Measurements from ENCODE around the gene TTC17.
"Not testable (repeated sequence)": the region's sequence is repeated elsewhere in the genome, so short reads cannot be mapped to it uniquely, and the experiment has no call there.

TTC17 gene

DNA sequence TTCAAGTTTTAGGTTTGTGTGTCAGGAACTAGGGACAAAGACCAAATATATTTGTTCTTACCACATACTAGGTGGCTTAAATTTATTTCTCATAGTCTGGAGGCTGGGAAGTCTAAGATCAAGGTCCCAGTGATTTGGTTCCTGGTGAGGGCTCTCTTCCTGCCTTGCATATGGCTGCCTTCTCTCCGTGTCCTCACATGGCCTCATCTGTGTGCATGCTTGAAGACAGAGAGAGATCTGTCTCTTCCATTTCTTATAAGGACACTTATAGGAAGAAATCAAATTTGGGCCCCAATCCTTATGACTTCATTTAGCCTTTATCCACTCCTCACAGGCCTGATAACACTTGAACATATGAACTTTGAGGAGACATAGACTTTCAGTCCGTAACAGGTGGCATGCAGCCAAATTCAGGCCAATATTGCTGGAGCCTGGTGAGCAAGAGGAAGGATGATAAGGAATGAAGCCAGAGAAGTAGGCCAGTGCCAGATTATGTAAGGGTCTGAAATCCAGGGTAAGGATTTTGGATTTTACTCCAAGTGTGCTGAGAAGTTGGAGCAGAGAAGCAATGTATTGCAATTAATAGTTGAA, 35.1 kb downstream of the TTC17 start:
- no peak for DNase-seq

DNA sequence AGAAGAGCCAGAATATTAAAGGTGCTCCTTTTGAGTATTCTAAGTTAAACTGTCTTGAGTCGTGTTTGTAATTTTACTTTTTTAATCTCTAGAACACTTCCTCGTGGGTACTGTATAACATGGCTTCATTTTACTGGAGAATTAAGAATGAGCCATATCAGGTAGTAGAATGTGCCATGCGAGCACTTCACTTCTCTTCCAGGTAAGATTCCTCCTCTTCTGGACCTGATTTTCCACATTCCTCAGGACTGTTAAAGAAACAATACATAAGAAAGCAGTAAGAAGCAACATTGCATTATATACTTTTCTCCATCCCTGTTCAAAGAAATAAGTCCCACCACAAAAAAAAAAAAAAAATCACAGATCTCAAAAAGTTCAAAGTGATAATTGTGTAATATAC, 37.9 kb downstream of the TTC17 start:
- DNase-seq = no peak

DNA sequence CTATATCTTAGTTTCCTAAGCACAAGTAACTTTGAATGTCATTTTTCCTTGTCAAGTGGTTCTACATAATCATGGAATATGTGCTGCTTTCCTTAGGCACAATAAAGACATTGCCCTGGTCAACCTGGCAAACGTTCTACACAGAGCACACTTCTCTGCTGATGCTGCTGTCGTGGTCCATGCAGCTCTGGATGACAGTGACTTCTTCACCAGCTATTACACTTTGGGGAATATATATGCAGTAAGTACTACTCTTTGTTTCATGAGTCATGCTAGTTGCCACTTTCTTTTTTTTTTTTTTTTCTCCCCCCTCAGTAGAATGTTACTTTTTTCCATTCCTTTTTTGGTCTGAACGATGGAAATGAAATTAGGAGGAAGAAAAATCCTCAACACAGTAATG, 38.5 kb downstream of the TTC17 start:
- no peak for DNase-seq

DNA sequence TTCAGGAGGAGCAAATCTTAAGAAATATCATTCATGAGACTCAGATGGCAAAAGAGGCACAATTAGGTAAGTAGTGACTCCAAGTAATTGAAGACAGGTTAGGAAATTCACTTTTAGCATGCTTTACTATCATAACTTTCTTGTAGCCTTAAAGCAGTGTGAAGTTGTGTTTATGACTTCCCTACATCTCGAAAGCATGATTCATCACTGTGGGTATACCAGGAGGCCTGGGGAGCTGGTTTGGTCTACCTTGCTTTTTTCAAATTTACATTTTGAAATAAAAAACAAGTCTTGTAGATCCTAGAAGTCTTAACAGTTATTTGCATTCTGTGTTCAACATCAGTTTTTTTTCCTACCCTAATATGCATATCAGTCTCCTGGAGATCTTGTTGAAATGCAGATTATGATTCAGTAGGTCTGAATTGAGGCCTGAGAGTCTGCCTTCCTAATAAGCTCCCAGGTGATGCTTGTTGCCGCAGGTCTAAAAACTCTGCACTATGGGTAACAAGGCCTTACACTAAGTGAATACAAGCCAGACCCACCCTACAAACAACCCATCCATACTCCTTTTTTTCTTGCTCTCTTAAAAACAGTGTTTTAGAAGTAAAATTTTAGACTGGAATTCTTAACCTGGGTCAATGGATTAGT, 41.4 kb downstream of the TTC17 start:
- DNase-seq = no peak

DNA sequence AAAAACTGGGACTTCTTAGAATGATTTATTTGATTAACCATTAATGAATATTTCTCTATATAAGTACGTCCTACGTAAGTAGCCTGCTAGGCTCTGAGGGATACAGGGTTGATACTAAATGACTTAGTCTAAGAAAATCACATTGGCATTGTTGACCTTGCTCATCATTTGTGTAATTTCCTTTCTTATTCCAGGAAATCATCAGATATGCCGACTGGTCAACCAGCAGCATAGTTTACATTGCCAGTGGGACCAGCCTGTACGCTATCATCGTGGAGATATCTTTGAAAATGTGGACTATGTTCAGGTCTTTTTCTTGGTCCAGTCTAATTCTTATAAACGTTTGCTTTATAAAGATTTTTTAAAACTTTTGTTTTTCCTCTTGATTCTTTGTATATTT, 42.5 kb downstream of the TTC17 start:
- DNase-seq = no peak

DNA sequence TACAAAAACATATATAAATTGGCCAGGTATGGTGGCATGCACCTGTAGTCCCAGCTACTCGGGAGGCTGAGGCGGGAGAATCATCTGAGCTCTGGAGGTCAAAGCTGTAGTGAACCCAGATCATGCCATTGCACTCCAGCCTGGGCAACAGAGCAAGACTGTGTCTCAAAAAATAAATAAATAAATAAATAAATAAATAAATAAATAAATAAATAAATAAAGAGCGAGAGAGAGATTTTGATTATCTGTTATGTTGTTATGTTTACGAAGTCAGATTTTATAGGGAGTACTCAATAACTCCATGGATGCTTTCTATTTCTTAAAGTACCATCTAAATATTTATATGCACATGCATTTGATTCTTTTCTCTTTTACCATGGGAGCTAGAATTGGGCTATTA, 43.1 kb downstream of the TTC17 start:
- not testable (repeated sequence) for DNase-seq

DNA sequence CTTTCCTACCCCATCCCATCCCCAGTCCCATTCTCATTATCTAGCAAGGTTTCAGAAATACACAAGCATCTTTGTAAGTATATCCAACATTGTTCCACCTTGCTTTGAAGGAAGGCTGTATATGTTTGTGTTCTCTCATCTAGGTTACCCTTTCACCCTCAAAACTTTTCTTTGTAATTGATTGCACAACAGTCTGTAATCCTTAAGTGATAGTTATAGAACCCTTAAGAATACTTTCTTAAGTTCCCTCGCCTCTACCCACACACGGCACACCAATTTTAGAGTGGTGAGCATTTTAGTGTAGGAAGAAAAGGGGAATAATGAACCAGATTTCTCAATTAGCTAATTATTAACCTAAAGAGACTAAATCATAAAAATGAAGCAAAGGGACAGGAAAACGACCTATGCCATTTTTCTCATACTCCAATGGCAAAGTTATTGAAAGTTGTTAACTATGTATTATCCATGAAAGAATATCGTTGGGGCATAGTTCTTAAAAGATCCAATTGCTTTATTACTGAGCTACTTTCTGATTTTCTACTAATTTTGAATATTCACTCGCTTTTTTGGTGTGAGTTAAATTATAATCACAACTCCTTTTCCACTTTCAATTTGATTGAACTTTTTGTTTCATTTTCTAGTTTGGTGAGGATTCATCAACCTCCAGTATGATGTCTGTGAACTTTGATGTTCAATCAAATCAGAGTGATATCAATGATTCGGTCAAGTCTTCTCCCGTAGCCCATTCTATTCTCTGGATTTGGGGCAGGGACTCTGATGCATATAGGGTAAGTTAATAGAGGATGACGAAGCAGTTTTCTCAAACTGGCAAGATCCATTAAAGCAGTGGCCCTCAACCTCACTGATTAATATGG, 44.9 kb downstream of the TTC17 start:
- DNase-seq = no peak

DNA sequence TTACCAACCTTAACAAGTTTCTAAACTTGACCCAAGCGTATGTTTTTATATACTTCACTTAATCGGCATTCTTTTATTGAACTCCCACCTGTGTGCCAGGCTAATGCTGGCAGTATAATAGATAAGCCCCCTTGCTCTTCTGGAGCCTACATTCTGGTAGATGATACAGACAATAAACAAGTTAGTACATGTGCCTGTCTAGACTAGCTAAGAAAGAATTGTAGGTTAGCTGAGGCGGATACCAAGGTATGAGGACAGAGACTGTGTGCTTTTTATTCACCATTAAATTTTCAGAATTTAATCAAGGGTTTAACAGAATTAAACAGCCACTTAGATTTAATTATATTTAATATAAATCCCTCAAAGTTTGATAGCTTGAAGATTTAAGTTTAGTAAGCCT, 45.7 kb downstream of the TTC17 start:
- DNase-seq = no peak

DNA sequence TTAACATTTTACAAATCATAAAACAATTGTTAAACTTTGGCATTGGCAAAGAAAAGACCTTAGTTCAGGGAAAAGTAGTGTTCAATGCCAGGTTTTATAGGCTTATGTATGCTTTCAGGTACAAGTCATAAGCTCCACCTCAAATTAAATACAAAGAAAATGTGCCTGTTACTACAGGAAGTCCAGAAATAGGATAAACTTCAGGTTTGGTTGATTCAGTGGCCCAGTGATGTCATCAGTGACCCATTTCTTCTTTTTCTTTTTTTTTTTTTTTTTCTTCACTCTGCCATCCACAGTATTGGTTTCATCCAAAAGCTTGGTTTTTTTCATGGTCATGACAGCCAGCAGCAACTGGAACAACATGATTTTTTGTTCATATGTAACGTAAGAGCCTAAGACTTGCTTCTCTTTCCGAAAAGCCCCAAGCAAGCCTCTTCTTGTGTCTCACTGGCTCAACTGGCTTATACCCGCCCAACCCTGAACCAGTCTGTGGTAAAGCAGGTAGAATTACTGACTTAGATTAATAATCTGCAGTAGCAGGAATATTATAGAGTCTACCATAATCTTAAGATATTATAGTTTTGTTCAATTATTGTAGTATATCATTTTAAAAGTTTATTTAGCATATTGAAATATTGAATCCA, 46.2 kb downstream of the TTC17 start:
- no peak for DNase-seq

DNA sequence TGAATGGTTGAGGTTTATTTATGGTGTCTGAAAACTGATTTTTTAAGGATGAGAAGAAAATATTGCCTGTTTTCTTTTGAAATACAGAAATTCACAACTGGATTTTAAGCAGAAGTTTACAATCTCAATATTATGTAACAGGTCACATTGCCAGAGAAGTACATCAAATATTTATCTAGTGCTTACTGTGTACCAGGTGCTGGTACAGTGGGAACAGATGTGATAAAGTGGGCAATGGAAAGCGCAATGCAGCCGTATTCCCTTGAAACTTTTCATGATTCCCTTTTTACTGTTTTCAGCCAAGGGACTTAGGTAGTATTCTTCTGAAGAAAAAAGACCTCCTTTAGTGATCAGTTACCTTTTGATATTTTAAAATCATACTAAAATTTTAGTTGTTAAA, 49.6 kb downstream of the TTC17 start:
- no peak for DNase-seq

DNA sequence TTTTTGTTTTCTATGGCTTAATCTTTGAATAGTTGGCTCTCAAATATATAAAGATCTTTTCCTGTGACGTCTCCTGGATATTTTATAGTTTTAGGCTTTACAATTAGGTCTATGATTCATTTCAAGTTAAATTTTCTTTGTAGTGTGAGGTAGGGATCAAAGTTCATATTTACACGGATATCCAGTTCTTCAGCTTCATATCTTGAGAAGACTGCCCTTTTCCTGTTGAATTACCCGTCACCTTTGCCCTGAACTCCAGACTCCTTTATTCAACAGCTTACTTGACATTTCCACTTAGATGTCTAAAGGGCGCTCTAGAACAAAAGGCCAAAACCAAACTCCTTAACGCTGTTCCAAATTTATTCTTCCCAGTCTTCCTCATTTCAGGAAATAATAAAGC, 51.7 kb downstream of the TTC17 start:
- DNase-seq = no peak

DNA sequence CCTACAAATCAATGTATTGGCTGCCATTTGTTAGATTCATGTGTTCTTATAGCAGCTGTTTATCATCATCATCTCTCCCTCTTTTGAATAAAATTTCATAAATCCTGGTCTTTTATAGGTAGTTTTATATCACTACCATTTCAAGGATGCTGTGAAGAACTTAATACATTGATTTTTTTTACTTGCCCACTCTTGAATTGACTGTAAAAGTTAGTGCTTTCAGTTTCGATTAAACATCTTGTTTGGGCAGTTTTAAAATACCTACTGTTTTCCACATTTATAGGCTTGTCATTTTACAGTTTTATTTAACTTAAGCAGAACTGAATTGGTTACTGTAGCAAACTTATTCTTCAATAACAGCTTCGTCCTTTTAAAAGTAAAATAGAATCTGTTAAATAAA, 59.5 kb downstream of the TTC17 start:
- DNase-seq = no peak

DNA sequence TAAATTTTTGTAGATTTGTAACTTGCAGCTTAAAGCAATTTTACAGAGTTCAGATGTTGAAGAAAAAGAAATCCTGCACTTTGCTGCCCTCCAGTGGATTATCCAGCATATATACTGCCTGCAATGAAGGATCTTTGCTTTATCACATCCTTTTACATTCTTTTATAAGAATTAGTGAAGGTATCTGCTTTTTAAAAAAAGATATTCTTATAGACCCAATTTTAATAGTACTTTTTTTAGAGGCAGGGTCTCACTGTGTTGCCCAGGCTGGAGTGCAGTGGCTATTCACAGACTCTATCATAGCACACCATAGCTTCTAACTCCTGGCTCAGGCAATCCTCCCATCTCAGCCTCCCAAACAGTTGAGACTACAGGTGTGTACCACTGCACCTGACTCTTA, 60.7 kb downstream of the TTC17 start:
- peak; percentile 42 to 68 for DNase-seq

DNA sequence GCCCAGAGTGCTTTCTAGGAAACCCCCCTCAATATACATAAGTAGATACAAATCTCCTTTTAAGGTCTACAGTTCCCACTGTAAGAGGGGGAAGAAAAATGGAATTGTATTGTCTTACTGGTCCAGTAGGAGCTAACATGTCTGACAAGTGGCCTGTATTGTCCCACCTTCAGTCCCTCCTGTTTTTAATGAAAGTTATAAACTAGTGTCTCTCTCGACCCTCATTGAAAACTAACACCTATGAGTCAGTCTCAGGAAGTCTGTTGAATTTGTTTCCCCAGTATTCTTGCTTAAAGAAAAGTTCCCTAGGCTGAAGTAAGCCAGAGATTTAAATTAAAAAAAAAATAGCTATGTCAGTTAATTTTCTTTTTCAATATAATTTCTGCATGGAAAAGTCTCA, 69.3 kb downstream of the TTC17 start:
- DNase-seq = no peak

DNA sequence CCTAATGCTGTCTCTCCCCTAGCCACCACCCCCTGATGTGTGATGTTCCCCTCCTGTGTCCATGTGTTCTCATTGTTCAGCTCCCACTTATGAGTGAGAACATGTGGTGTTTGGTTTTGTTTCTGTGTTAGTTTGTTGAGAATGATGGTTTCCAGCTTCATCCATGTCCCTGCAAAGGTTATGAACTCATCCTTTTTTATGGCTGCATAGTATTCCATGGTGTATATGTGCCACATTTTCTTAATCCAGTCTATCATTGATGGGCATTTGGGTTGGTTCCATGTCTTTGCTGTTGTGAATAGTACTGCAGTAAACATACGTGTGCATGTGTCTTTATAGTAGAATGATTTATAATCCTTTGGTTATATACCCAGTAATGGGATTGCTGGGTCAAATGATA, 72.2 kb downstream of the TTC17 start:
- DNase-seq = not testable (repeated sequence)

DNA sequence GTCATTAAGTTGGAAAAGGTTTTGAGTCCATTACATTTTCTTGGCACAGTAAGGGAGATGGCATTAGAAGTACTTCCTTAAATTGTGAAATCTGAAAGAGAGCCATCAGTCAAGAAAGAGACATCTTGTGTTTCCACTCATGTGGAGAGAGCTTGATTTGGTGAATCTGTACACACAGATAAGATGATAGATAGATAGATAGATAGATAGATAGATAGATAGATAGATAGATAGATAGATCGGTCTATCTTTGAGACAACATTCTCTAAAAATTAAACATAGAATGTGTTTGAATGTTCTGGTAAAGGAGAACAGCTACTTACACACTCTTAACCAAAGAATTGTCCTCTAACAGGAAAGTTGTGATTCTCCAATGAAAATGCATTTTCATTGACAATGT, 76.2 kb downstream of the TTC17 start:
- peak; percentile 6 to 12 for DNase-seq

DNA sequence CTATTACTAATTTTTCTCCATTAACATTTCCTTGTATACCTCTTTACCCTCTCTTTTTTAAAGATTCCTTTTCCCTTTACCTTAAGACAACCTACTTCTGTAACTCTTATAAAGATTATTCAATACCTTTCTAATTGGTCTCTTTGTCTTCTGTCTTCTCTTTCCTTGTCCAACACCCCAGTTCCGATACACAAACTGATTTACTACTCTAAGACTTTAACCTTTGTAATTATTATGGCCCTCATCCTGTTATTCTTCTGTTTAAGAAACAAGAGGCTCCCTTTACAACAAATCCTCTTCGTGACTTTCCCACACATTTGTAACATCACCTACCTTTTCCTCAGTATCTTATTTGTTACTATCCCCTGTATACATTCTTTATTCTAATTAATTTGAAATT, 81.8 kb downstream of the TTC17 start:
- no peak for DNase-seq

DNA sequence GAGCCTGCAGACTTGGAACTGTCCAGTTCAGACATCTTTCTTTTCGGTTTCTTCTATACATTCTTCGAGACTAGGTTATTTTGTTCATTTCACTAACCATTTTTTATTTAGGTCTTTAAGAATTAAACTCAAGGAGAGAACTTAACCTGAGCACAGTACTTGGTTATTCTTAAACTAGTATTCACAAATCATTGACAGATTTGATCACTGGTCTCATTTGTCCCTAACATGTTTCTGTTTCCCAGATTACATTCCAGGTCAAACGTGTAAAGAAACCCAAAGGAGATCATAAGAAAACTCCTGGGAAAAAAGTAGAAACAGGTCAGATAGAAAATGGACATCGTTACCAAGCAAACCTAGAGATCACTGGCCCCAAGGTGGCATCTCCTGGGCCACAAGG, 85.1 kb downstream of the TTC17 start:
- no peak for DNase-seq

DNA sequence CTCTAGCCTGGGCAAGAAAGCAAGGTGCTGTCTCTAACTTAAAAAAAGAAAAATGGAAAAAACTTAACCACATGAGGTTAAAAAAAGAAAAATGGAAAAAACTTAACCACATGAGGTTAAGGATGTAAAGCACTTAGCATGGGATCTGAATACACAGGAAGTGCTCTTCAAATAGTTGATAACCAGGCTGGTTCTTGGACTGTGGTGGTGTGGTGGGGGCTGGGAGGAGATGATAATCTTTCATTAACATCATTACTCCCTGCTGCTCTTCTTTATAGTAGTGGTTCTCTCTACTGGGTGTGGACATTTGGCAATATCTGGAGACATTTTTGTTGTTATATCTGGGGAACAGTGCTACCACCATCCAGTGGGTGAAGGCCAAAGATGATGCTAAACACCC, 88.4 kb downstream of the TTC17 start:
- DNase-seq = no peak

DNA sequence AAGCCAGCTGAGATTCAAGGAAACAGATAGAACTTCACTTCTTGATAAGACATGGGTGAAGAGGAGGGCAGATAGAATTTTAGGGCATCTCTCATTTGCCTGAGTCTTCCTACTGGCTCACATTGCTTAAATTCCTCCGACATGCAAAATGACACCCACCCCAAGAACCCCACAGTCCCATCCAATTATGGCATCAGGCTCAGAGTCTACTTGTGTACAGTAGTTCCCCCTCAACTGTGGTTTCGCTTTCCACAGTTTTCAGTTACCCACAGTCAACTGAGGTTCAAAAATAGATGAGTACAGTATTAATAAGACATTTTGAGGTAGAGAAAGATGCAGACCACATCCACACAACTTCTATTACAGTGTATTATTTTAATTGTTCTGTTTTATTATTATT, 99.8 kb downstream of the TTC17 start:
- DNase-seq = no peak

DNA sequence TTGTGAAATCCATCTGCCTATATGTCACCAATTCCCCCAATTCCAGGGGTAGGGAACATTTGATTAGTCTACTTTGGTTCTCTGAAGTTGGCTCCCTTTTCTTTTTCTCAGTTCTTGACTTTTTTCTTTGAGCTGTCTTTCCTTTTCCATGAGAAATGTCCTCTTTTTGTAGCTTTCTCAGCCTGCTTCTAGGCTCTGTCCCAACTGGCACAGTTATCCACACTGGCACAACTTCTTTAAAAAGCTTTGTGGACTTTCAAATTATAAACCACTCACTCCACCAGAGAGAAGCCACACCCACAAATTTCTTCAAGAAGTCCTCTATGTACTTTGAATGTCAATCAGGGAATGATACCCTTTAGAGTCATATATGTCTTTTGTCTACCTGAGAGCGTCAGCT, 100.5 kb downstream of the TTC17 start:
- no peak for DNase-seq

DNA sequence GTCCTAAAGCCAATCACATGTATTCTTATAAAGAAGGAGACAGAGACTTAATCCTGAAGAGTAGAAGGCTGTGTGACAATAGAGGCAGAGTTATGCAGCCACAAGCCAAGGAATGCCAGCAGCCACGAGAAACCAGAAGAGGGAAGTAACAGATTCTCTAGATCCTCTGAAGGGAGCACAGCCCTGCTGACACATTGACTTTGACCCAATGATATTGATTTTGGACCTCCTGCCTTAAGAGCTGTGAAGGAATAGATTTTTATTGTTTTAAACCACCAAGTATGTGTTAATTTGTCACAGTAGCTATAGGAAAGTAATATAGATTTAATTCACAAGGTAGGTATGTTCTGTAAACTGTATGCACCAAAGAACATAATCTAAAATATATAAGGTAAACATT, 103.6 kb downstream of the TTC17 start:
- DNase-seq = no peak

DNA sequence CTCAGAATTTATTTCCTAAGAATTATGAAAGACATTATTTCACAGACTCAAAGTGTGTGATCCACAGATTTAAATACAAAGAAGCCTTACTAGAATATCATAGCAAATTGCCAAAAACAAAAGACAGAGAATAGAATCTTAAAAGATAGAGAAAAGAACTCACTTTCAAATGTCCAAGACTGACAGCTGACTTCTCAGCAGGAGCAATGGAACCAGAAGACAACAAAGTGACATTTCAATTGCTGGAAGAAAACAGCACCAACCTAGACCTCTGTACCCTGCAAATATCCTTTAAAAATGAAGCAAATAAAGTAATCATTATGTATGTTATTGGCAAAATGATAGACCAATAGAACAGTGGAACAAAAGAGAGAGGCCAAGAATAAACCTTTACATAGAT, 109.2 kb downstream of the TTC17 start:
- DNase-seq = no peak

DNA sequence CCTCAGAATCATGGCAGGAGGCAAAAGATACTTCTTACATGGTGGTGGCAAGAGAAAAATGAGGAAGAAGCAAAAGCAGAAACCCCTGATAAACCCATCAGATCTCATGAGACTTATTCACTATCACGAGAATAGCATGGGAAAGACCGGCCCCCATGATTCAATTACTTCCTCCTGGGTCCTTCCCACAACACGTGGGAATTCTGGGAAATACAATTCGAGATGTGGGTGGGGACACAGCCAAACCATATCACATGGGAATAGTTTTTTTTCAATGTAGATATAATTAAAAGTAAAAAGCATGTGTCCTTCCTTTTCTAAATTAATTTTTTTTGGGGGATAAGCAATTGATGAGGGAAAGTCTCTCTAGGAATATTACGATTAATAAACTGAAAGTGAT, 118.8 kb downstream of the TTC17 start:
- DNase-seq = not testable (repeated sequence)
